GM18907 (cell line): Measurements from ENCODE around the gene CSH2.
"Not testable (repeated sequence)": the region's sequence is repeated elsewhere in the genome, so short reads cannot be mapped to it uniquely, and the experiment has no call there.

Experiments
- ATAC-seq: cut with Tn5 transposase; IDR thresholded peaks from one replicate; pipeline ENCODE4 v1.9.1; 2021; ENCODE audit warnings: mild to moderate bottlenecking, moderate library complexity; ENCODE audit not compliant: unreplicated experiment

Gene CSH2

GRCh38 chr17:63873577-63873976, at the start of gene CSH2:
Gene CSH2, minus strand, starts transcription at chr17:63873677. Its CDS starts 63 bp downstream, at chr17:63873614.
- ATAC-seq = not testable (repeated sequence)

DNA sequence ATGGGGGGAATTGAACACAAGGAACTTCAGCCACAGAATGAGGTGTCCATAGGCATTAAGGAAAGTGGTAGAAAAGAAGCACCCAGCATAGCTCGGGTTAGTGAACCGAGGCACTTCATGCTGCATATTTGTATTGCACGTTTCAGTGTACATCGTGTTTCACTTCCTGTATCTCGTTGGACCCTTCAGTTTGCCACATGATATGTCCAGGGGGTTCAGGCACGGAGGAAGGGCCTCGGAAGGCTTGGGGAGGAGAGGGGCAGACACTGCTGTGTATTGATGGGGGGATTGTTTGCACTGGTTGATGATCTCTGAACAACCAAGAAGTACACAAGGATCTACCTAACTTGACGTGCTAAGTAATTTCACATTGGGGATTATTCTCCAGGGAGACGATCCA, 48.9 kb upstream of the CSH2 start:
- ATAC-seq = not testable (repeated sequence)

- ATAC-seq = not testable (repeated sequence)
Observed at GRCh38 chr17:63920779-63921178, 47.3 kb upstream of the CSH2 start.

GRCh38 chr17:63920050-63920449, 46.6 kb upstream of the CSH2 start:
- not testable (repeated sequence) for ATAC-seq

- peak; percentile 71 for ATAC-seq
Observed at GRCh38 chr17:63919311-63919723, 45.8 kb upstream of the CSH2 start.

GRCh38 chr17:63918789-63919305, 45.4 kb upstream of the CSH2 start, which contains the start of gene GH1:
Gene GH1, minus strand, starts transcription at chr17:63918839. Its CDS starts 63 bp downstream, at chr17:63918776.
- not testable (repeated sequence) for ATAC-seq

- ATAC-seq = no peak
Observed at GRCh38 chr17:63918305-63918704, 44.8 kb upstream of the CSH2 start.

- ATAC-seq = no peak
Observed at GRCh38 chr17:63917646-63918045, 44.2 kb upstream of the CSH2 start.

- not testable (repeated sequence) for ATAC-seq
Observed at GRCh38 chr17:63917206-63917605, 43.7 kb upstream of the CSH2 start.

DNA sequence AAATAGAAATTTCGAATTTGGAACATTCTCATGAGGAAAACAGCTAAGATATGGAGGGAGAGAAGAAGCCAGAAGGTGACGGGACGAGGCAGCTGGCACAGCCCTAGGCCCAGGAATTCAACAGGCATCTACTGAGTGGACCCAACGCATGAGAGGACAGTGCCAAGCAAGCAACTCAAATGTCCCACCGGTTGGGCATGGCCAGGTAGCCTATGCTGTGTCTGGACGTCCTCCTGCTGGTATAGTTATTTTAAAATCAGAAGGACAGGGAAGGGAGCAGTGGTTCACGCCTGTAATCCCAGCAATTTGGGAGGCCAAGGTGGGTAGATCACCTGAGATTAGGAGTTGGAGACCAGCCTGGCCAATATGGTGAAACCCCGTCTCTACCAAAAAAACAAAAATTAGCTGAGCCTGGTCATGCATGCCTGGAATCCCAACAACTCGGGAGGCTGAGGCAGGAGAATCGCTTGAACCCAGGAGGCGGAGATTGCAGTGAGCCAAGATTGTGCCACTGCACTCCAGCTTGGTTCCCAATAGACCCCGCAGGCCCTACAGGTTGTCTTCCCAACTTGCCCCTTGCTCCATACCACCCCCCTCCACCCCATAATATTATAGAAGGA, 43.2 kb upstream of the CSH2 start:
- ATAC-seq = no peak

- ATAC-seq = not testable (repeated sequence)
Observed at GRCh38 chr17:63915753-63916152, 42.3 kb upstream of the CSH2 start.

DNA sequence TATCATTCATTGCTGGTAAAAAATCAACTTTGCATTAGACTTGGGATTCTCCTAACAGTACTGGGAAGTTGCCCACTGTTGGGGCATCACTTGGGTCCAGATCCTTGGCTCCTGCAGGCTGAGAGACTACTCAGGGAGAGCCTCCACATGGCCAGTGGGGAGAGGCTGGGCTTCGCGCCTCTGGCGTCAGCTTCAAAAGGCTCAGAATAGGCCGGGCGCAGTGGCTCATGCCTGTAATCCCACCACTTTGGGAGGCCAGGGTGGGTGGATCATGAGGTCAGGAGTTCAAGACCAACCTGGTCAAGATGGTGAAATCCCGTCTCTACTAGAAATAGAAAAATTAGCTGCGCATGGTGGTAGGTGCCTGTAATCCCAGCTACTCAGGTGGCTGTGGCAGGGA, 41.0 kb upstream of the CSH2 start:
- ATAC-seq = no peak

DNA sequence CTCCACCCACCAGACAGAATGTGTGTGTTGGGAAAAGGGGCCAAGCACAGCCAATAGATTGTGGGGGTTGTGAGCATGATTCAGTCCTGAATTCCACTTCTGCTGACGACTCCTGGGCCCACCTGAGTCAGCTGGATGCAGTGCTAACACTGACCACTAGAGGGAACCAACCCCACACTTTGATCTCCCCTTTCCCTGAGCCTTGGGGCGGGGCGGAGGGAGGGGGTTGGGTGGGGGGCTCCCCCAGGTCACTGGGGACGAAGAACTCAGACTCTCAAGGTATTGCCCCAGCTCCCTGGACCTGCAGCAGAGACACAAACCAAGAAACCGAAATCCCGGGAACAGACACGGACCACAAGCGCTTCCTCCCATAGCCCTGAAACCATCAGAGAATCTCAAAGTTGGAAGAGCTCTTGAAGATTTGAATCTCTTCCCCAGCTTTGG, 38.2 kb upstream of the CSH2 start:
- ATAC-seq = no peak

GRCh38 chr17:63911041-63911635, 37.7 kb upstream of the CSH2 start, which contains the start of gene CSHL1:
Gene CSHL1, minus strand, starts transcription at chr17:63911258. Its CDS starts 62 bp downstream, at chr17:63911196.
- no peak for ATAC-seq

DNA sequence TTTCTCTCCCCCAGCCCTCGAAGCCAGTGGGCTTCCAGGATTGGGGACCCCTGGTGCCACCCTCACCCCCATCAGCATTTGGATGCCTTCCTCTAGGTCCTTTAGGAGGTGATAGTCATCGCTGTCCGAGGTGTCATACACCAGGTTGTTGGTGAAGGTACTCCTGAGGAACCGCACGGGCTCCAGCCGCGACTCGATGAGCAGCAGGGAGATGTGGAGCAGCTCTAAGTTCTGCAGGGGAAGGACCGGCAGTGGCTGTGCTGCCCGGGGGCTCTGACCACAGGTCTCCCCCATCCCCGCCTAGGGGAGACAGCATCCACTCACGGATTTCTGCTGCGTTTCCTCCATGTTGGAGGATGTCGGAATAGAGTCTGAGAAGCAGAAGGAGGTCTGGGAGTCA, 36.6 kb upstream of the CSH2 start:
- no peak for ATAC-seq

GRCh38 chr17:63909586-63909985, 36.1 kb upstream of the CSH2 start:
- ATAC-seq = not testable (repeated sequence)

- not testable (repeated sequence) for ATAC-seq
Observed at GRCh38 chr17:63907161-63907778, 33.8 kb upstream of the CSH2 start.

- ATAC-seq = not testable (repeated sequence)
Observed at GRCh38 chr17:63904796-63905195, 31.3 kb upstream of the CSH2 start.

DNA sequence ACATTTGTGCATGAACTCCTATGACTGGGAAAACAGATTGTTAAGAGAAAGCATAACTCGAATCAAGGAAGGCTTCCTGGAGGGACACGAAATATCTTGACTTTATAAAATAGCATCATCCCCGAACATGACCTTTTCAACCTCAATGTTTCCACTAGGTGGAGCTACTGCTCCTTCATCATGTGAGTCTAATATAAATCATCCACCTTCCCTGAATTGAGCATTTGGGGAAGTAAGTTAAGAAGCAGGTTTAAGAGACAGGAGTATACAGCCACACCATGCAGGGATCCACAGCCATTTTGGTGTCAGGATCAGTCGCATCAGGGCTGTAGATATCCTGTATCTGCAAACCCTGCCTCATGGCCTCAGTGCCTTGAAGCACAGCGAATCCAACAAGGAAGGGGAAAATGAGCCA, 30.3 kb upstream of the CSH2 start:
- not testable (repeated sequence) for ATAC-seq

GRCh38 chr17:63901971-63902370, 28.5 kb upstream of the CSH2 start:
- not testable (repeated sequence) for ATAC-seq
